Astrocyte (in vitro differentiated cells and primary cell): ENCODE measurements around the gene PDLIM7.

ENCODE experiments used
- EZH2 ChIP-seq: IDR thresholded peaks from 2 replicates; pipeline ENCODE4 v1.6.1; 2012; ENCODE audit warnings: mild to moderate bottlenecking, low read length, inconsistent platforms; ENCODE audit not compliant: insufficient read depth
- TF ChIP-seq, protein P1 (sequence below): IDR thresholded peaks from 2 replicates; pipeline ENCODE4 v1.5.1; 2011; ENCODE audit warnings: low read depth, mild to moderate bottlenecking, inconsistent platforms, low read length, moderate library complexity; ENCODE audit not compliant: insufficient read depth

DNA sequence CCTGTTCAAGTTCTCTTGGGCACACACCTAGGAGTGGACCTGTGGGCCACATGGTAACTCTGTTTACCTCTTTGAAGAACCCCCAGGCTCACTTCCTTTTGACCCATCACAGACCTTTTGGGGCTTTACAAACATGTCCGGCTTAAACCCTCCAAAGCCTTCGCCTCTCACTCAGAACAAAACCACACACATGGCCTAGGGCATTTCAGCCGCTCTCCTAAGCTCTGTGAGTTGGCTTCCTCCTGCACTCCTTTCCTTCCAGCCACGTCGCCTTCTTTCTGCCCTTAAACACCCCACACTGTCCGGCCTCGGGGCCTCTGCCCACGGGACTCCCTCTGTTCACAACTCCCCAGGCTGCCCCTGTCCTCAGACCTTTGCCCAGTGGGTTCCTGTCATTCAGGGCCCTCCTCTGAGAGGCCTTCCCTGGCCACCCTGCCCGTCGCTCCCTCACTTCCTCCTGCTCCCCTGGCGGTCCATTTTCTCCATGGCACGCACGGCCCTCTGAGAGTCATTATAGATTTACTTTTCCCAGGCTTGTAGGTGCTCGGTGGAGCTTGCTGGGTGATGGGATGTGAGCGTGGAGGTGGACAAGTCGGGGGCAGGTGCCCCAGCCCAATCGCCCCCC lies 10.3 kb upstream of the PDLIM7 start:
- TF ChIP-seq, protein P1, sequence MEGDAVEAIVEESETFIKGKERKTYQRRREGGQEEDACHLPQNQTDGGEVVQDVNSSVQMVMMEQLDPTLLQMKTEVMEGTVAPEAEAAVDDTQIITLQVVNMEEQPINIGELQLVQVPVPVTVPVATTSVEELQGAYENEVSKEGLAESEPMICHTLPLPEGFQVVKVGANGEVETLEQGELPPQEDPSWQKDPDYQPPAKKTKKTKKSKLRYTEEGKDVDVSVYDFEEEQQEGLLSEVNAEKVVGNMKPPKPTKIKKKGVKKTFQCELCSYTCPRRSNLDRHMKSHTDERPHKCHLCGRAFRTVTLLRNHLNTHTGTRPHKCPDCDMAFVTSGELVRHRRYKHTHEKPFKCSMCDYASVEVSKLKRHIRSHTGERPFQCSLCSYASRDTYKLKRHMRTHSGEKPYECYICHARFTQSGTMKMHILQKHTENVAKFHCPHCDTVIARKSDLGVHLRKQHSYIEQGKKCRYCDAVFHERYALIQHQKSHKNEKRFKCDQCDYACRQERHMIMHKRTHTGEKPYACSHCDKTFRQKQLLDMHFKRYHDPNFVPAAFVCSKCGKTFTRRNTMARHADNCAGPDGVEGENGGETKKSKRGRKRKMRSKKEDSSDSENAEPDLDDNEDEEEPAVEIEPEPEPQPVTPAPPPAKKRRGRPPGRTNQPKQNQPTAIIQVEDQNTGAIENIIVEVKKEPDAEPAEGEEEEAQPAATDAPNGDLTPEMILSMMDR: no peak
- no peak for TF ChIP-seq EZH2
